Hepatocyte (in vitro differentiated cells): Measurements from ENCODE around the gene MGMT. TPM values are rescaled to one million over a fixed set of nuclear protein-coding genes. Genes with fewer than 3 reads are reported as not detected.

ENCODE experiments used
- DNase-seq: peaks from one replicate; pipeline ENCODE4 v3.0.0-alpha.2; 2016; ENCODE audit warnings: low spot score
- H2AFZ ChIP-seq: fragments of 200-600 bp; sonication (generic); 2 replicates; pipeline ENCODE4 v1.6.0; 2016; ENCODE audit warnings: antibody characterized with exemption, mild to moderate bottlenecking
- H3K27ac ChIP-seq: fragments of 200-600 bp; sonication (generic); 2 replicates; pipeline ENCODE4 v1.5.1; 2016; ENCODE audit warnings: mild to moderate bottlenecking
- H3K27me3 ChIP-seq: fragments of 200-600 bp; sonication (generic); 2 replicates; pipeline ENCODE4 v1.6.1; 2016
- H3K36me3 ChIP-seq: fragments of 200-600 bp; sonication (generic); replicated peaks from 2 replicates; pipeline ENCODE4 v1.5.1; 2016; ENCODE audit warnings: low read depth; ENCODE audit not compliant: insufficient read depth
- H3K4me1 ChIP-seq: fragments of 200-600 bp; sonication (generic); 2 replicates; pipeline ENCODE4 v1.5.1; 2016; ENCODE audit warnings: mild to moderate bottlenecking, moderate library complexity; ENCODE audit not compliant: insufficient read depth
- H3K4me2 ChIP-seq: fragments of 200-600 bp; sonication (generic); 2 replicates; pipeline ENCODE4 v1.6.0; 2016
- H3K4me3 ChIP-seq: fragments of 200-600 bp; sonication (generic); 2 replicates; pipeline ENCODE4 v1.5.1; 2016; ENCODE audit warnings: mild to moderate bottlenecking
- H3K79me2 ChIP-seq: fragments of 200-600 bp; sonication (generic); 2 replicates; pipeline ENCODE4 v1.6.0; 2017; ENCODE audit warnings: mild to moderate bottlenecking
- H3K9me2 ChIP-seq: fragments of 200-600 bp; sonication (generic); replicated peaks from 2 replicates; pipeline ENCODE4 v1.6.0; 2017; ENCODE audit warnings: mild to moderate bottlenecking; ENCODE audit not compliant: insufficient read depth
- H3K9me3 ChIP-seq: fragments of 200-600 bp; sonication (generic); 2 replicates; pipeline ENCODE4 v1.5.1; 2016; ENCODE audit warnings: low read depth, mild to moderate bottlenecking
- H4K20me1 ChIP-seq: fragments of 200-600 bp; sonication (generic); 2 replicates; pipeline ENCODE4 v1.6.0; 2016; ENCODE audit warnings: mild to moderate bottlenecking; ENCODE audit not compliant: insufficient read depth, poor library complexity, severe bottlenecking
- CTCF ChIP-seq: fragments of 200-600 bp; sonication (generic); IDR thresholded peaks from 2 replicates; pipeline ENCODE4 v1.5.1; 2016; ENCODE audit warnings: antibody characterized with exemption, mild to moderate bottlenecking; ENCODE audit not compliant: poor library complexity
- EZH2 ChIP-seq: fragments of 200-600 bp; sonication (generic); IDR thresholded peaks from 2 replicates; pipeline ENCODE4 v1.6.1; 2016; ENCODE audit warnings: antibody characterized with exemption, mild to moderate bottlenecking, borderline replicate concordance
- EZH2phosphoT487 ChIP-seq: fragments of 200-600 bp; sonication (generic); IDR thresholded peaks from one replicate; pipeline ENCODE4 v1.6.1; 2018; ENCODE audit warnings: antibody characterized with exemption, mild to moderate bottlenecking, low read depth, moderate library complexity; ENCODE audit not compliant: unreplicated experiment, severe bottlenecking
- WGBS: methylation state at CpG from one replicate; pipeline ENCODE4 v1.1.6; 2016; ENCODE audit warnings: low lambda C conversion rate; ENCODE audit errors: missing lambda C conversion rate; 5-methylcytosine and 5-hydroxymethylcytosine counted together
- polyA plus RNA-seq: library from polyadenylated mRNA; unstranded; fragments of >200 nt; fragmentation: Nextera tagmentation; extraction: Ambion mirVana; gene quantifications from 2 replicates; pipeline ENCODE4 v1.2.1, GENCODE V29; 2016
- total RNA-seq: library from RNA; depleted of rRNA; stranded (reverse); fragments of >200 nt; gene quantifications from 2 replicates; pipeline ENCODE4 v1.2.3, GENCODE V29; 2014

MGMT gene
- total and polyA plus RNA-seq, 2 experiments from 2014 or later = 41.5 to 41.9 TPM

- Histone ChIP-seq H3K4me2 (no peak overlapping the region), H4K20me1 (no peaks in the 10 kb centered on the region), H3K9me3 (no peaks in the 10 kb centered on the region), H3K4me3 (no peak overlapping the region), H3K27ac (no peak overlapping the region), H3K4me1 (no peaks in the 10 kb centered on the region), H3K79me2 (no peaks in the 10 kb centered on the region), H3K27me3 (no peaks in the 10 kb centered on the region), H2AFZ (no peak overlapping the region), H3K9me2 (no peaks in the 10 kb centered on the region), H3K36me3 (no peaks in the 10 kb centered on the region)
- DNase-seq = no peak
- TF ChIP-seq EZH2 = no peak
- TF ChIP-seq CTCF = peak; percentile 32
- no peak for TF ChIP-seq EZH2phosphoT487
- 75% methylated on average over 9 of the region's 9 CpGs for WGBS
These were observed 191.5 kb downstream of the MGMT start for GRCh38 chr10:129658376-129659072.

GRCh38 chr10:129659508-129660268 lies 192.6 kb downstream of the MGMT start:
- no peak overlapping the region for H3K4me2 ChIP-seq
- 86% methylated on average over 14 of the region's 14 CpGs for WGBS
- H3K9me3 ChIP-seq = no peaks in the 10 kb centered on the region
- no peak overlapping the region for H2AFZ ChIP-seq
- no peaks in the 10 kb centered on the region for H3K36me3 ChIP-seq
- no peak overlapping the region for H3K27ac ChIP-seq
- no peaks in the 10 kb centered on the region for H3K4me1 ChIP-seq
- DNase-seq = no peak
- no peaks in the 10 kb centered on the region for H3K79me2 ChIP-seq
- no peaks in the 10 kb centered on the region for H3K27me3 ChIP-seq
- TF ChIP-seq EZH2phosphoT487 = no peak
- H3K9me2 ChIP-seq = no peaks in the 10 kb centered on the region
- no peaks in the 10 kb centered on the region for H4K20me1 ChIP-seq
- H3K4me3 ChIP-seq = no peak overlapping the region

- no peaks in the 10 kb centered on the region for H3K9me2 ChIP-seq
- no peak overlapping the region for H2AFZ ChIP-seq
- DNase-seq = no peak
- no peak overlapping the region for H3K27ac ChIP-seq
- H3K79me2 ChIP-seq = no peaks in the 10 kb centered on the region
- H4K20me1 ChIP-seq = no peaks in the 10 kb centered on the region
- H3K4me1 ChIP-seq = no peaks in the 10 kb centered on the region
- WGBS = 64% methylated on average over 5 of the region's 5 CpGs
- no peaks in the 10 kb centered on the region for H3K36me3 ChIP-seq
- no peak overlapping the region for H3K4me2 ChIP-seq
- no peak overlapping the region for H3K4me3 ChIP-seq
- no peaks in the 10 kb centered on the region for H3K9me3 ChIP-seq
- H3K27me3 ChIP-seq = no peaks in the 10 kb centered on the region
- TF ChIP-seq EZH2 = no peak
- no peak for TF ChIP-seq EZH2phosphoT487
- no peak for TF ChIP-seq CTCF
These were observed 193.5 kb downstream of the MGMT start for GRCh38 chr10:129660569-129660968.

- Histone ChIP-seq H2AFZ (no peak overlapping the region), H3K27ac (no peak overlapping the region), H3K9me2 (no peaks in the 10 kb centered on the region), H3K4me3 (no peak overlapping the region), H3K79me2 (no peaks in the 10 kb centered on the region), H3K27me3 (no peaks in the 10 kb centered on the region), H3K4me2 (no peak overlapping the region), H3K4me1 (no peaks in the 10 kb centered on the region), H3K36me3 (no peaks in the 10 kb centered on the region), H3K9me3 (no peaks in the 10 kb centered on the region), H4K20me1 (no peaks in the 10 kb centered on the region)
- DNase-seq = no peak
- WGBS = 92% methylated on average over 5 of the region's 5 CpGs
- no peak for TF ChIP-seq EZH2
- TF ChIP-seq CTCF = no peak
- TF ChIP-seq EZH2phosphoT487 = no peak
These were observed 195.4 kb downstream of the MGMT start for GRCh38 chr10:129662426-129662825.
